ENCODE measurements around the gene KLRC4.

DNA sequence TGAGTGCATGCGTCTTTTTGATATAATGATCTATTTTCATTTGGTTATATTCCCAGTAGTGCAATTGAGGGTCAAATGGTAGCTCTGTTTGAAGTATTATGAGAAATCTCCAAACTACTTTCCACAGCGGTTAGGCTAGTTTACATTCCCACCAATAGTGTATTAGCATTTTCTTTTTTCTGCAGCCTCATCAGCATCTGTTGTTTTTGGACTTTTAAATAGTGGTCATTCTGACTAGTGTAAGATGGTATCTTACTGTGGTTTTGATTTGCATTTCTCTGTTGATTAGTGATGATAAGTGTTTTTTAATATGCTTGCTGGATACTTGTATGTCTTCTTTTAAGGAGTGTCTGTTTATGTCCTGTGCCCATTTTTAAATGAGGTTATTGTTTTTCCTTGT is 47.3 kb upstream of the KLRC4 start:
- TF ChIP-seq, protein P1, sequence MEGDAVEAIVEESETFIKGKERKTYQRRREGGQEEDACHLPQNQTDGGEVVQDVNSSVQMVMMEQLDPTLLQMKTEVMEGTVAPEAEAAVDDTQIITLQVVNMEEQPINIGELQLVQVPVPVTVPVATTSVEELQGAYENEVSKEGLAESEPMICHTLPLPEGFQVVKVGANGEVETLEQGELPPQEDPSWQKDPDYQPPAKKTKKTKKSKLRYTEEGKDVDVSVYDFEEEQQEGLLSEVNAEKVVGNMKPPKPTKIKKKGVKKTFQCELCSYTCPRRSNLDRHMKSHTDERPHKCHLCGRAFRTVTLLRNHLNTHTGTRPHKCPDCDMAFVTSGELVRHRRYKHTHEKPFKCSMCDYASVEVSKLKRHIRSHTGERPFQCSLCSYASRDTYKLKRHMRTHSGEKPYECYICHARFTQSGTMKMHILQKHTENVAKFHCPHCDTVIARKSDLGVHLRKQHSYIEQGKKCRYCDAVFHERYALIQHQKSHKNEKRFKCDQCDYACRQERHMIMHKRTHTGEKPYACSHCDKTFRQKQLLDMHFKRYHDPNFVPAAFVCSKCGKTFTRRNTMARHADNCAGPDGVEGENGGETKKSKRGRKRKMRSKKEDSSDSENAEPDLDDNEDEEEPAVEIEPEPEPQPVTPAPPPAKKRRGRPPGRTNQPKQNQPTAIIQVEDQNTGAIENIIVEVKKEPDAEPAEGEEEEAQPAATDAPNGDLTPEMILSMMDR (IDR thresholded peaks at IDR 0.05; ENCODE audit: low read depth, low read length) = no peak
- TF ChIP-seq EZH2phosphoT487 (IDR thresholded peaks at IDR 0.05; ENCODE audit: low read depth) = no peak

Data from OCI-LY3 (cell line).